ENCODE results near the gene USP31.

USP31 gene

DNA sequence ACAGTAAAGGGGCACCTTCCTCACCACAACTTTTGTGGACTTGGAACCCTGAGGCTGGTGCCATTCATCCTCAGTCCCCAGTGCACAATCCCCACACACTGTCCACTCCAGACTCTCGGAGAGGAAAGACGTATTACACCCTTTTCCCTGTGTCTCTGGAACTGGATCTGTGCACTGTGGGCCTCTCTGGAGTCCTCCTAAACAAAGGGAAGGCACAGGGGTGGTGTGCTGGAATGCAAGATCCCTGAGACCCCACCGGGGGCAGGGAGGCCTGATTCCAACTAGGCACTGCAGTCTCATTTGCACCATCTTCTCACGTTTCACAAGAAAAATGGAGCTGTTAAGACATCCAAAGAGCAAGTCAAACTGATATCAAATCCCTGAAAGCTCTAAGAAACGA is 89.8 kb downstream of the USP31 start:
- no peak for DNase-seq (ENCODE audit: low read depth)

GRCh38 chr16:23058576-23058975 is 90.7 kb downstream of the USP31 start:
- no peak for DNase-seq (ENCODE audit: low read depth)

DNA sequence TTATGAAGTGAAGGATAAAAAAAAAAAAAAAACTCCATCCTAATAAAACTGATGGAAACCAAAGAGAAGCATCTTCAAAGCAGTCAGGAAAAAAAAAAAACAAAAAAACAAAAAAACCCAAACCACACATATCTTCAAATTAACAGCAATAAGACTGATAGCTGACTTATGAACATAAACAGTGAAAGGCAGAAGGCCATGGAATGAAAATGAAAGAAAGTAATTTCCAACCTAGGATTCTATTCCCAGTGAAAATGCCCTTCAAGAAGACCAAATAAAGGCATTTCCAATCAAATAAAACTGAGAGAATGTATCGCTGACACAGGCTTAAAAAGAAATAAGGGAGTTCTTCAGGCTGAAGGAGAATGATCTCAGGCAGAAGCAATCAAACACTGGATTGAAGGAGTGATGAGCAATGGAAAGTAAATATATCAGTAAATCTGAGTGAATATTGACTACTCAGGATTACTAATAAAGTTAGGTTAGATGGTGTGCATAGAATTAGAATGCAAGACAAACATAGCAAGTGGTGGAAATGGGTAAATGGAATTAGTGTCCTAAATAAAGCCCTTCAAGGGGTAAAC is 92.1 kb downstream of the USP31 start:
- DNase-seq (ENCODE audit: low read depth): no peak

GRCh38 chr16:23055481-23055880 is 93.8 kb downstream of the USP31 start:
- no peak for DNase-seq (ENCODE audit: low read depth)

- no peak for DNase-seq (ENCODE audit: low read depth)
These were observed 96.2 kb downstream of the USP31 start for GRCh38 chr16:23052908-23053580.

GRCh38 chr16:23052221-23052620 is 97.0 kb downstream of the USP31 start:
- DNase-seq (ENCODE audit: low read depth): no peak

DNA sequence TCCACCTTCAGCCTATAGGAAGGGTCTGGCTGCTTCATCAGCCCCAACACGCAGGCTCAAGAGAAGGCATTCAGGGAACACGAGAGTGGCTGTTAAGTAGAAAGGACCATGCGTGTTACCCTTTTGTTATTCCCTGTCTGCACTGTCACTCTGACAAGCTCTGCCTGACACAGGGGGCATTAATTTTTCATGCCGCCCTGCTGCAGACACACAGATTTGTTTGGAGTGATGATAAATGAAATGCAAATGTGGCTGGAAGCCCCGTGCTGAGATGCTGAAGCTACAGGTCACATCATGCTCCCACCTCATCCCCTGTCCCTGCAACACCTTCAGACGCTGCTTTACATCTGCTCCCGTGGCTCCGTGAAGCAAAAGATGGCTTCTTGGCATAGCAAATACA is 97.7 kb downstream of the USP31 start:
- DNase-seq (ENCODE audit: low read depth): no peak

GRCh38 chr16:23048164-23048563 is 101.1 kb downstream of the USP31 start:
- DNase-seq (ENCODE audit: low read depth): no peak

GRCh38 chr16:23045025-23045424 is 104.2 kb downstream of the USP31 start:
- no peak for DNase-seq (ENCODE audit: low read depth)

DNA sequence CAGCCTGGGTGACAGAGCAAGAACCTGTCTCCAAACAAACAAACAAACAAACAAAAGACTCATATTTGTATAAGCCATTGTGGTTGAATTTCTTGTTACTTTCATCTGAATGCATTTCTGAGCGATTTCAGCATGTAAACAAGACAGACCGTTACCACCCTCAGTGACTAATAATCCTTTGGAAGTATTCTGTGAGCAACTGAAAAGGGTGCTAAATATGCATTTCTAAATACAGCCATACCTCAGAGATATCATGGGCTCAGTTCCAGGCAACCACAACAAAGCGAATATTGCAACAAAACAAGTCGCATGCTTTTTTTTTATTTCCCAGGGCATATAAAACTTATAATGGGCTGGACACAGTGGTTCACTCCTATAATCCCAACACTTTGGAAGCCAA is 109.0 kb downstream of the USP31 start:
- no peak for DNase-seq (ENCODE audit: low read depth)

DNA sequence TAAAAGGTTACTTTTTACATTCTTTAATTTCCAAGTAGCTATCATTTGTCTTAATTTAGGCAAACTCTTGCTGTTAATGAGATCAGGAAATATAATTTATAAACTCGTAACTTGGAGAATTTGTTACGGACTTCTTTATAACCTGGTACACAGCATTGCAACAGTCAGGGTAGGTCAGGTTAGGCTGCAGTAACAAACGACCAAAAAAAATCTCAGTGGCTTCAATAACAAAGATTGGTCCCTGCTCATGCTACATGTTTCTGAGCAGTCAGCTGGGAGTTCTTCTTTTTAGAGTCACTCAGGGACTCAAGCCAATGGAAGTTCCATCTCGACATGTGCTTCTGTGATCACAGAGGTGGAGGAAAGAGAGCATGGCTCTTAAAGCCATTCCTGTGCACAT is 110.1 kb downstream of the USP31 start:
- DNase-seq (ENCODE audit: low read depth): no peak

DNA sequence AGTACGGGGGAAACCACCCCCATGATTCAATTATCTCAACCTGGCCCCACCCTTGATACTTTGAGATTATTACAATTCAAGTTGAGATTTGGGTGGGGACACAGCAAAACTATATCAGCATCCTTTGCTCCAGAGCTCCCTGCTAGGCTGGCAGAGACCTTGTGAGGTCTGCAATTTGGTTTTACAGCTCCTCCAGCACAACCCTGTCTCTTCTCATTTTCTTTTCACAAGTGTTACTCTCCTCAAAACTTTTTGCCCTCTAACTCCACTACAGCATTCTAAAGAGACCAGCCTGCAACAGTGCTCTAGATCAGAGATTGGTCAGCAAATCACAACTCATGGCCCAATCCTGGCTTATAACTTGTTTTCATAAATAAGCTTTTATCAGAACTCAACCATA is 114.0 kb downstream of the USP31 start:
- DNase-seq (ENCODE audit: low read depth): no peak

GRCh38 chr16:23031508-23032098 is 117.6 kb downstream of the USP31 start:
- no peak for DNase-seq (ENCODE audit: low read depth)

GRCh38 chr16:23029733-23030420 is 119.4 kb downstream of the USP31 start:
- no peak for DNase-seq (ENCODE audit: low read depth)

GRCh38 chr16:23027386-23027785 is 121.9 kb downstream of the USP31 start:
- DNase-seq (ENCODE audit: low read depth): no peak

DNA sequence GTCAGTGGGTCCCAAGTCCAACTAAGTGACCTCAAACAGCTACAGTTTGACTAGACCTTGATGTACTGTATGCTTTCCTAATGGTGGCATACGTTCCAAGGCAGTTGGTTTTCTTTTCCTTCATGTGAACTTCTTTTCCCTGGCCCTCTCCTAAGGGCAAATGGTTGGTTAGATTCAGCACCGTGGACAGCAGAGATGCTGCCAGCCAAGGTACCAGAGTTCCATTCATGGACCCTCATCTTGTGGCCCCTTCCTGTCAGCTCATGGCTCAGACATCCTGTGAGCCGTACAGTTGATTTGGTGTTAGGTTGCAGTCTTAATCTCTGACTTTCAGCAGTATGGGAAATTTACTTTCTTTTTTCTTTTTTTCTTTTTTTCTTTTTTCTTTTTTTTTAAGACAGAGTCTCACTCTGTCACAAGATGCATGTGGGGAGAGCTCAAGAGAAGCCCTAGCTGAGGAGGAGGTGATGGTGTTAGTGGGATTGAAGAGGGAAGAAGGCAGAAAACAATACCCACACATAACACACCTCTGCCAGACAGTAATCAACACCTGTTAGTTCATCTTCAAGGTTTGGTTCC is 122.4 kb downstream of the USP31 start:
- DNase-seq (ENCODE audit: low read depth): no peak

GRCh38 chr16:23025692-23026307 is 123.5 kb downstream of the USP31 start:
- no peak for DNase-seq (ENCODE audit: low read depth)

DNA sequence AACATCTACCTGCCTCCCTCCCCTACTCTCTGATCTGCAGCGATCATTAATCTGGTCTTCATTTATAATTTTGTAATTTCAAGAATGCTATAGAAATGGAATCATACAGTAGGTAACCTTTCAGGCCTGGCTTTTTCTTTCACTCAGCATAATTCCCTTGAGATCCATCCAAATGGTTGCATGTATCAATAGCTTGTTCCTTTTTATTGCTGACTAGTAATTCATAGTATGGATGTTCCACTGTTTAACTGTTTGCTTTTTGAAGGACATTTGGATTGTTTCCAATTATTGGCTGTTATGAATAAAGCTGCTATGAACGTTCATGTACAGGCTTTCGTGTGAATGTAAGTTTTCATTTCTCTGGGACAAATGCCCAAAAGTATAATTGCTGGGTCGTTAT is 125.2 kb downstream of the USP31 start:
- no peak for DNase-seq (ENCODE audit: low read depth)

DNA sequence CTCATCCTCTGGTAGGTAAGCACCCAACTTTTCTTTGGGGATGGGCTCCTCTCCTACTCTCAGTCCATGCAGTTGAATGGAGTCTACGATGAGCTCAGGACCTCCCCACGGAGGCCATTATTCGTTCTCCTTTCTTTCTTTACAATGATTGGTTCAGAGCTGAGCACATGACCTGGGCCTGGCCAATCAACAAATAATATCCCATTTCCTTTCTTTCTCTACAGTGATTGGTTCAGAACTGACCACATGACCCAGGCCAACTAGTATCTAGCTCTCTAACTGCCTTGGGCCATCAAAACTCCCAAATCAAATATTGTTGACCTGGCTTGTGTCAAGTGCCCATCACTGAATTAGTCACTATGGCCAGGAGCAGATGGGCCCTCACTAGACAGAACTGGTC is 129.2 kb downstream of the USP31 start:
- DNase-seq (ENCODE audit: low read depth): no peak

DNA sequence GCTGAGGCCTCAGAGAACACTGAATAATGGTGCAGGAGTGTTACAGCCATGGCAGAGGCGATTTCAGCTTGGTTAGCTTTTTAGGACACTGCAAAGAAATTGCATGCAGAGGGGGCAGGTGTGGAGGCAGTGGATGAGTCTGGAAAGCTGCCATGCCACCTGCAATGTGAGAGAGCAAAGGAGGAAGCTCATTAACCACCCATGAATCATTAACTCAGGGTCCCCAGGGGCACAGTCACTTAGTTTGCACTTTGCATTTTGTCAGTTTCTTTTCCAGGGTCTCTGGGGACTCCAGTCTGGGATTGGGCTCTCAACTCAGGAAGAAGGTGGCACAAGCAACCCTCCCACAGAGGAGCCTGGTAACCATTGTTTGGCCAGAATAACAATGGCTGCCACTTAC is 132.9 kb downstream of the USP31 start:
- no peak for DNase-seq (ENCODE audit: low read depth)

GRCh38 chr16:23015580-23015979 is 133.7 kb downstream of the USP31 start:
- DNase-seq (ENCODE audit: low read depth): no peak

GRCh38 chr16:23014592-23014991 is 134.7 kb downstream of the USP31 start:
- no peak for DNase-seq (ENCODE audit: low read depth)
